SK-N-SH (cell line): ENCODE results near the gene MYLIP. TPM values are rescaled to one million over a fixed set of nuclear protein-coding genes. Genes with fewer than 3 reads are reported as not detected.

Experiments
- CTCF ChIA-PET: fragments of 300-600, 350-600 bp; formaldehyde crosslinking; extraction: SDS; loops from one replicate; lab custom pipeline; 2021; lab: Yijun Ruan, JAX
- POLR2A ChIA-PET: fragments of 350-600 bp; sonication (Branson Sonifier 250); formaldehyde crosslinking; extraction: SDS; loops from one replicate; lab custom pipeline; 2020; ENCODE audit warnings: antibody characterized with exemption, inconsistent platforms; lab: Yijun Ruan, JAX
- DNase-seq: peaks from one replicate; pipeline ENCODE4 v3.0.0; 2012
- H2AFZ ChIP-seq: fragments of 200-600 bp; sonication (generic); 2 replicates; pipeline ENCODE4 v1.8.1; 2016; ENCODE audit warnings: antibody characterized with exemption, mild to moderate bottlenecking, low read depth
- H3F3A ChIP-seq: fragments of 200-600 bp; sonication (generic); replicated peaks from 2 replicates; pipeline ENCODE3; 2016; ENCODE audit warnings: antibody characterized with exemption, mild to moderate bottlenecking; ENCODE audit not compliant: insufficient read depth
- H3K27ac ChIP-seq, 2 experiments: fragments of 200-500 bp in 1 of 2; fragments of 200-600 bp in 1 of 2; sonication (Bioruptor generic) in 1 of 2; sonication (generic), shearing (Covaris generic) in 1 of 2; 2 replicates each; pipeline versions ENCODE4 v1.5.1 to v1.6.1; 2014 to 2016; ENCODE audit warnings: low read depth in 2 of 2, inconsistent platforms in 1 of 2, low read length in 1 of 2, mild to moderate bottlenecking in 1 of 2, mixed read lengths in 1 of 2
- H3K27me3 ChIP-seq: fragments of 200-600 bp; sonication (generic), shearing (Covaris generic); 2 replicates; pipeline ENCODE4 v1.6.1; 2016; ENCODE audit warnings: mixed run types; ENCODE audit not compliant: insufficient read depth
- H3K36me3 ChIP-seq, 2 experiments: fragments of 200-500 bp in 1 of 2; fragments of 200-600 bp in 1 of 2; sonication (Bioruptor generic) in 1 of 2; sonication (generic) in 1 of 2; replicated peaks in 1 of 2; 2 replicates each; pipeline versions ENCODE3 to v1.5.1; 2014 to 2016; ENCODE audit warnings: low read length in 1 of 2, mild to moderate bottlenecking in 1 of 2; ENCODE audit not compliant: insufficient read depth in 2 of 2, control insufficient read depth in 1 of 2
- H3K4me1 ChIP-seq, 2 experiments: fragments of 200-500 bp in 1 of 2; fragments of 200-600 bp in 1 of 2; sonication (Bioruptor generic) in 1 of 2; sonication (generic), shearing (Covaris generic) in 1 of 2; 2 replicates each; pipeline versions ENCODE4 v1.5.1 to v1.6.1; 2014 to 2016; ENCODE audit warnings: low read depth in 1 of 2, low read length in 1 of 2, mixed run types in 1 of 2; ENCODE audit not compliant: insufficient read depth in 2 of 2, control insufficient read depth in 1 of 2
- H3K4me2 ChIP-seq: fragments of 200-600 bp; sonication (generic), shearing (Covaris generic); 2 replicates; pipeline ENCODE4 v1.6.1; 2017; ENCODE audit warnings: mixed run types
- H3K4me3 ChIP-seq, 2 experiments: fragments of 200-500 bp in 1 of 2; fragments of 200-600 bp in 1 of 2; sonication (Bioruptor generic) in 1 of 2; sonication (generic), shearing (Covaris generic) in 1 of 2; 2 replicates each; pipeline versions ENCODE4 v1.5.1 to v1.8.1; 2014 to 2016; ENCODE audit warnings: low read depth in 2 of 2, inconsistent platforms in 1 of 2, low read length in 1 of 2, mild to moderate bottlenecking in 1 of 2, mixed read lengths in 1 of 2, moderate library complexity in 1 of 2
- H3K79me2 ChIP-seq: fragments of 200-600 bp; sonication (generic); 2 replicates; pipeline ENCODE4 v1.8.1; 2017; ENCODE audit warnings: mild to moderate bottlenecking; ENCODE audit not compliant: insufficient read depth
- H3K9ac ChIP-seq: fragments of 200-600 bp; sonication (generic); 2 replicates; pipeline ENCODE4 v1.6.1; 2017; ENCODE audit warnings: mixed run types
- H3K9me2 ChIP-seq: fragments of 200-600 bp; sonication (generic); 2 replicates; pipeline ENCODE4 v1.6.1; 2017; ENCODE audit warnings: mixed run types
- H3K9me3 ChIP-seq: fragments of 200-600 bp; sonication (generic); 2 replicates; pipeline ENCODE4 v1.6.1; 2017; ENCODE audit warnings: mixed run types, mild to moderate bottlenecking, moderate library complexity
- H4K20me1 ChIP-seq: fragments of 200-600 bp; sonication (generic); 2 replicates; pipeline ENCODE4 v1.6.1; 2017; ENCODE audit warnings: mild to moderate bottlenecking, mixed run types; ENCODE audit not compliant: insufficient read depth
- CHD2 ChIP-seq: fragments of 150-350 bp; IDR thresholded peaks from 2 replicates; pipeline ENCODE4 v1.6.1; 2018; ENCODE audit warnings: low read length; ENCODE audit not compliant: partially characterized antibody
- EZH2phosphoT487 ChIP-seq: fragments of 200-600 bp; sonication (generic); IDR thresholded peaks from 2 replicates; pipeline ENCODE4 v1.6.1; 2017; ENCODE audit warnings: low read depth, mixed run types, mild to moderate bottlenecking, antibody characterized with exemption, moderate library complexity, borderline replicate concordance
- FOXJ3 ChIP-seq: sonication (generic); formaldehyde crosslinking; IDR thresholded peaks from 2 replicates; pipeline ENCODE4 v1.5.1; 2020; ENCODE audit warnings: mild to moderate bottlenecking, missing genetic modification reagents
- JUND ChIP-seq: IDR thresholded peaks from 2 replicates; pipeline ENCODE4 v1.4.0; 2012
- MXI1 ChIP-seq: IDR thresholded peaks from 2 replicates; pipeline ENCODE4 v1.6.1; 2012; ENCODE audit warnings: mild to moderate bottlenecking, low read depth, low read length, improper control_type of control experiment
- NRF1 ChIP-seq: IDR thresholded peaks from 2 replicates; pipeline ENCODE4 v1.6.1; 2012; ENCODE audit warnings: low read depth, mild to moderate bottlenecking, low read length
- POLR2AphosphoS5 ChIP-seq: IDR thresholded peaks from 2 replicates; pipeline ENCODE4 v1.6.1; 2012; ENCODE audit warnings: low read depth, low read length
- RAD21 ChIP-seq: IDR thresholded peaks from 2 replicates; pipeline ENCODE4 v1.6.1; 2012; ENCODE audit warnings: mild to moderate bottlenecking, low read length
- RCOR1 ChIP-seq: fragments of 150-350 bp; IDR thresholded peaks from 2 replicates; pipeline ENCODE4 v1.6.1; 2017; ENCODE audit warnings: antibody characterized with exemption, low read length
- RXRA ChIP-seq: IDR thresholded peaks from 2 replicates; pipeline ENCODE4 v1.4.0; 2012; ENCODE audit warnings: low read depth, mild to moderate bottlenecking, borderline replicate concordance
- TAF1 ChIP-seq: IDR thresholded peaks from 2 replicates; pipeline ENCODE4 v1.6.1; 2012; ENCODE audit warnings: low read depth, mild to moderate bottlenecking, low read length, moderate library complexity, borderline replicate concordance
- WGBS: methylation state at CpG from one replicate; pipeline ENCODE4 v1.1.6; 2017; ENCODE audit warnings: low lambda C conversion rate; 5-methylcytosine and 5-hydroxymethylcytosine counted together
- polyA plus RNA-seq, 3 experiments: library from polyadenylated mRNA; depleted of rRNA; stranded (reverse); fragments of >200 nt; gene quantifications; 2 replicates each; pipeline ENCODE4 v1.2.3, GENCODE V29; 2012
- TF ChIP-seq, protein P1 (sequence below): fragments of 150-350 bp; IDR thresholded peaks from 2 replicates; pipeline ENCODE4 v1.6.1; 2017; ENCODE audit warnings: antibody characterized with exemption, low read length, low read depth, borderline replicate concordance
- TF ChIP-seq, protein P2 (sequence below): IDR thresholded peaks from 2 replicates; pipeline ENCODE4 v1.6.1; 2012; ENCODE audit warnings: mild to moderate bottlenecking, low read depth, low read length, moderate library complexity

Gene MYLIP
- polyA plus RNA-seq, 1 of the 3 experiments (the other 2 are of a cell fraction): 3.1 TPM

DNA sequence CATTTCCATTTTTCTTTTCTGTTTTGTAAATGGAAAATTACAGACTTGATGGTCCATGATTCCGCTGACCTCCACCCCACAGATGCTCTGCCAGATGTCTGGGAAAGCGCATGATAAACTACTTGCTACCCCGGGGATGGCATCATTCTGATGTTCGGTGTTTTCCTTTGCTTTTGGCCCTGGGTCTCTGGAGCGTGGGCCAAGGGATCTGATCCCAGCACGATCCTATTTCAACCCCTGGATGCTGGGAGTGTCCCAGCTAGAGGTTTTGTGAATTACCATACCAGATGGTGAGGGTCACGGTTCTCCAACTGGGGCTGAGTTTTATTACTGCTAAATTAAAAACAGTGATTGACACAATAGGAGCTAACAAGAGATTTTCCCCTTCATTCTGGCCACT lies 25.2 kb upstream of the MYLIP start:
- DNase-seq: no peak
- no peak overlapping the region for H2AFZ ChIP-seq
- H3K4me1 ChIP-seq: peaks cover 0 to 8% of the 10 kb centered on the region in 2 experiments; a peak in 2 of 4 replicates
- H3K4me2 ChIP-seq: no peak overlapping the region
- no peak overlapping the region for H3K27ac ChIP-seq
- H3F3A ChIP-seq: no peaks in the 10 kb centered on the region
- CTCF ChIA-PET: interaction anchor here (1.3 to 2.7 kb wide), 2 partner anchors 25 to 102 kb away, joined by 3 to 7 read pairs; partner anchors contain the start of gene MYLIP
- no peak overlapping the region for H3K9ac ChIP-seq
- POLR2A ChIA-PET: no interaction called here
- TF ChIP-seq FOXJ3 (CRISPR knock-in tag): no peak
- no peak for TF ChIP-seq RAD21
- no peak for TF ChIP-seq EZH2phosphoT487
- TF ChIP-seq RCOR1: no peak
- no peak for TF ChIP-seq RXRA
- no peak for TF ChIP-seq TAF1
- no peak for TF ChIP-seq CHD2
- no peak for TF ChIP-seq JUND
- TF ChIP-seq MXI1: no peak
- no peak for TF ChIP-seq POLR2AphosphoS5
- no peak for TF ChIP-seq NRF1
- TF ChIP-seq, protein P1, sequence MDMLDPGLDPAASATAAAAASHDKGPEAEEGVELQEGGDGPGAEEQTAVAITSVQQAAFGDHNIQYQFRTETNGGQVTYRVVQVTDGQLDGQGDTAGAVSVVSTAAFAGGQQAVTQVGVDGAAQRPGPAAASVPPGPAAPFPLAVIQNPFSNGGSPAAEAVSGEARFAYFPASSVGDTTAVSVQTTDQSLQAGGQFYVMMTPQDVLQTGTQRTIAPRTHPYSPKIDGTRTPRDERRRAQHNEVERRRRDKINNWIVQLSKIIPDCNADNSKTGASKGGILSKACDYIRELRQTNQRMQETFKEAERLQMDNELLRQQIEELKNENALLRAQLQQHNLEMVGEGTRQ: no peak
- H3K9me2 ChIP-seq: no peaks in the 10 kb centered on the region
- no peaks in the 10 kb centered on the region for H3K36me3 ChIP-seq
- no peak overlapping the region for H3K4me3 ChIP-seq
- no peaks in the 10 kb centered on the region for H4K20me1 ChIP-seq
- H3K79me2 ChIP-seq: no peaks in the 10 kb centered on the region
- WGBS: 49% methylated on average over 7 of the region's 7 CpGs
- no peaks in the 10 kb centered on the region for H3K9me3 ChIP-seq
- H3K27me3 ChIP-seq: no peaks in the 10 kb centered on the region

DNA sequence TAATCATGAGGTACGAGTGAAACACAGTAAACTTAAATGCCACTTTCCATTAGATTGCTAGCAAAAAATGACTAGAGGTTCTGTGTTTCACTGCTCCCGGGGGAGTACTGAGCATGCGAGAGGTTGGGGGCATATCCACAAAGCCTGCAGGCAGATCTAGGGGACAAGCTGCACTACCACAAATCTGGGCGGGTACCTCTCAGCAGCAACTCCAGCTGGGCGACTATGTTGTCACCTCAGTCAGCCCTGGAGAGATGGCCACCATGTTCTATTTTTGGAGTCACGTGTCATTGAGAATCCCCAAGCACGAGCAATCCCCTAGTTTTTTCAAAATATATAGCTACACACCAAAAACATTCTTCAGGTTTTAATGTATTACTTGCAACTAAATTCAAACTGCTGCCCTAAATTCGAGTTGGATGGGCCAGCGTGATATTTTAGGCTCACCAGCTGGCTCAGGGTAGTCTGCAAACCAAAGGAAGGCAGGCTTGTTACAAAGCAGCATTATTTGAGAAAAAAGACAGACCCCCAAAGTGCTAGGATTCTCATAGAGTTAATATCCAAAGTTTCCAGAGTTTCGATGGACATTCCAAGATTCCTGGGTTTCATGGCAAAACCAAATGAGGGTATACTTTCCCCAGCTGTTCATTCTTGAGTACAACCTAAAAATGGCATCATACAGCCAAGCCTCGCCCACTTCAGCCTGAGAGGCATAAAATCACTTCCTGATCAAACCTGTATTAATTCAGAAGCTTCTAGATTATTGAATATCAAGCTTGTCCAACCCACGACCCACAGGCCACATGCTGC lies 24.1 kb upstream of the MYLIP start:
- Histone ChIP-seq H3K36me3 (no peaks in the 10 kb centered on the region), H2AFZ (no peak overlapping the region), H3K79me2 (no peaks in the 10 kb centered on the region), H3K27me3 (no peaks in the 10 kb centered on the region), H3K27ac (no peak overlapping the region)
- DNase-seq: no peak
- CTCF ChIA-PET: interaction anchor here (0.8 to 2.7 kb wide), 4 partner anchors 24 to 413 kb away, joined by 3 to 7 read pairs (median 4); partner anchors contain the start of gene MYLIP
- 64% methylated on average over 11 of the region's 12 CpGs for WGBS
- TF ChIP-seq, protein P2, sequence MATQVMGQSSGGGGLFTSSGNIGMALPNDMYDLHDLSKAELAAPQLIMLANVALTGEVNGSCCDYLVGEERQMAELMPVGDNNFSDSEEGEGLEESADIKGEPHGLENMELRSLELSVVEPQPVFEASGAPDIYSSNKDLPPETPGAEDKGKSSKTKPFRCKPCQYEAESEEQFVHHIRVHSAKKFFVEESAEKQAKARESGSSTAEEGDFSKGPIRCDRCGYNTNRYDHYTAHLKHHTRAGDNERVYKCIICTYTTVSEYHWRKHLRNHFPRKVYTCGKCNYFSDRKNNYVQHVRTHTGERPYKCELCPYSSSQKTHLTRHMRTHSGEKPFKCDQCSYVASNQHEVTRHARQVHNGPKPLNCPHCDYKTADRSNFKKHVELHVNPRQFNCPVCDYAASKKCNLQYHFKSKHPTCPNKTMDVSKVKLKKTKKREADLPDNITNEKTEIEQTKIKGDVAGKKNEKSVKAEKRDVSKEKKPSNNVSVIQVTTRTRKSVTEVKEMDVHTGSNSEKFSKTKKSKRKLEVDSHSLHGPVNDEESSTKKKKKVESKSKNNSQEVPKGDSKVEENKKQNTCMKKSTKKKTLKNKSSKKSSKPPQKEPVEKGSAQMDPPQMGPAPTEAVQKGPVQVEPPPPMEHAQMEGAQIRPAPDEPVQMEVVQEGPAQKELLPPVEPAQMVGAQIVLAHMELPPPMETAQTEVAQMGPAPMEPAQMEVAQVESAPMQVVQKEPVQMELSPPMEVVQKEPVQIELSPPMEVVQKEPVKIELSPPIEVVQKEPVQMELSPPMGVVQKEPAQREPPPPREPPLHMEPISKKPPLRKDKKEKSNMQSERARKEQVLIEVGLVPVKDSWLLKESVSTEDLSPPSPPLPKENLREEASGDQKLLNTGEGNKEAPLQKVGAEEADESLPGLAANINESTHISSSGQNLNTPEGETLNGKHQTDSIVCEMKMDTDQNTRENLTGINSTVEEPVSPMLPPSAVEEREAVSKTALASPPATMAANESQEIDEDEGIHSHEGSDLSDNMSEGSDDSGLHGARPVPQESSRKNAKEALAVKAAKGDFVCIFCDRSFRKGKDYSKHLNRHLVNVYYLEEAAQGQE: no peak
- TF ChIP-seq, all 33 proteins: peak for 0
- Histone ChIP-seq H3K4me1 (peaks cover 0 to 18% of the 10 kb centered on the region in 2 experiments; a peak in 2 of 4 replicates), H3F3A (no peaks in the 10 kb centered on the region), H3K9me2 (no peaks in the 10 kb centered on the region), H4K20me1 (no peaks in the 10 kb centered on the region), H3K9me3 (no peaks in the 10 kb centered on the region), H3K4me2 (no peak overlapping the region), H3K4me3 (no peak overlapping the region), H3K9ac (no peak overlapping the region)
- POLR2A ChIA-PET: no interaction called here
